HG03175 (cell line): Measurements from ENCODE around the gene SLC35F3.

Source experiments
- ATAC-seq: cut with Tn5 transposase; IDR thresholded peaks from one replicate; pipeline ENCODE4 v1.9.1; 2021; ENCODE audit warnings: mild to moderate bottlenecking, moderate library complexity; ENCODE audit not compliant: unreplicated experiment

SLC35F3 gene

GRCh38 chr1:234216116-234216703 is 311.7 kb downstream of the SLC35F3 start:
- ATAC-seq = no peak

DNA sequence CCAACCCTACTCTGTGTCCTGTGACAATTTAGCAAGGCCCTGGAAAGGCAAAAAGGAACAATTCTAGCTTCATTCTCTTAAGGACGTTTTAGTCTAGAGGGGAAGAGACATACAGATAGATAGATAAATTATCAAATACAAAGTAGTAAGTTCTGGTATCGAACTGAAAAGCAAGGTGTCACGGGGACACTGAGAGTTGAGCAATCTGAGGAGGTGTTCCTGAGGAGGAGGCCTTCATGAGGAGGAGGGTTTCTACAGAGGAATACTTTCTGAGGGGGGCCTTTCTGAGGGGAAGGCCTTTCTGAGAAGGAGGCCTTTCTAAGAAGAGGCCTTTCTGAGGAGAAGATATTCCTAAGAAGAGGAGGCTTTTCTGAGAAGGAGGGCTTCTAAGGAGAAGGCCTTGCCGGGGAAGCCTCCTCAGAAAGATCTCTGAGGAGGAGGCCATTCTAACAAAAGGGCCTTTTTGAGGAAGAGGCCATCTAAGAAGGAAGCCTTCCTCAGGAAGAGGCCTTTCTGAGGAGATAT is 312.9 kb downstream of the SLC35F3 start:
- no peak for ATAC-seq

DNA sequence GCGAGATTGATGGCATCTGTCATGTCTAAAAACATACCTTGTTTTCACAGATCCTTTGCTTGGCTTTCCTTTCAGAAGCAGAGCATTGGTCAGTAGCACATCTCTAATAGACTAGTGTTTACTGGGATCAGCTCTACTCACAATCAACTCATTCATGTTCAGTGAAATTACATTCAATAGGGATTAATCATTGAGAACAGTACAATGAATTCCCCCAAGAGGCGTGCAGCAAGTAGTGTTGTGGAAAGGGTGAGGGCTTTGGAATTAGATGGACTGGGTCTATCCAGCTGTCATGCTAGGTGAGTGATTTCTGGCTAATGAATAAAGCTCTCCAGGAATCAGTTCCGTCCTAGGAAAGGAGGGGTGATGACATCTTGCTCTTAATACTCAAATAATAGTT is 313.6 kb downstream of the SLC35F3 start:
- no peak for ATAC-seq

DNA sequence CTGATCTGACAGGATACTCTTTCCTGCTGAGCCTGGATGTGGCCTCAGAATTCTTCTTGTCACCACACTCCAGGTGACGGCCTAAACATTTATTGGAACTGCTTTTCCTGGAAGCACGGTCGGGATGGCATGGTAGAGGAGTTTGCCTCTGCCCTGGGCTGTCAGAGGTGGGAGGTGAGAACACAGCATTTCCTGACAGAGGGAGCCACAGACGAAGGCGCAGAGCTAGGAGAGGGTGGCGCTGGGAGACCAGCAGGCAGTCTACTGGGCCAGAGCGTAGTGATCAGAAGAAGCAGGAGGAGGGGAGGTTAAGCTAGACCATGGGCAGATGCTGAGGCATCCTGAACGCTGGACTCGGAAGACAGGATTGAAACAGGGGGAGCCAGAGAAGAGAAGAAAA is 315.2 kb downstream of the SLC35F3 start:
- ATAC-seq = no peak

GRCh38 chr1:234221601-234222000 is 317.1 kb downstream of the SLC35F3 start:
- no peak for ATAC-seq

DNA sequence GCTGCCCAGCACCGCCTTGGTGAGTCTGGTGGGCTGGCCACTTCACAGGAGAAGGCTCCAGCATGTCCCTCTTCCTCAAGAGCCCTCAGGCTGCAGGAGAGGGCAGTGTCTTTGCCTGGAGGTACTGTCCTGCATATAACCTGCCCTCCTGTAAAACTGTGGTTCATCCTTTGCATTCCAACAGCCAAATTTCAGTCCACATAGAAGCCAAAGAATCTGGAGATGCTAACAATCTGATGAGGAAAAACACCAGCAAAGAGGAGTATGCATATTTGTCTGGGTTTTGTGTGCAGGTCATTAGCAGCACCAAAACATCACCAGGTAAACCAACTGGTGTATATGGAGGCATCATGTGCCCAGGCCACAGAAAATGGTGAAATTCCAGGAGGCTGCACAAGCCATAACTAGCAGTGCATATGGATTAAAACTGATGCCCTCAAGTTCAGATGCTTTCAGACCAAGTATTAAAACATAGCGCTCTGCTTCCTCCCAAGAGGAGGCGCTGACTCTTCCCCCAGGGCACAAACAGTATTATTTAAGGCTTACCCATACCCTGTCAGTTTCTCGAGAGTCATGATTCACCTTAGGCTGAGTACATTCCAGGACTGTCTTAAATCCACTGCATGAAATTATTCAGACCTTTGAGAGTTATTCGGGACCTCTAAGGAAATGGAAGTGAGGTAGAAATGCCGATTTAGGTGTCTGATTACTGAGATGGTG is 318.2 kb downstream of the SLC35F3 start:
- ATAC-seq = no peak

DNA sequence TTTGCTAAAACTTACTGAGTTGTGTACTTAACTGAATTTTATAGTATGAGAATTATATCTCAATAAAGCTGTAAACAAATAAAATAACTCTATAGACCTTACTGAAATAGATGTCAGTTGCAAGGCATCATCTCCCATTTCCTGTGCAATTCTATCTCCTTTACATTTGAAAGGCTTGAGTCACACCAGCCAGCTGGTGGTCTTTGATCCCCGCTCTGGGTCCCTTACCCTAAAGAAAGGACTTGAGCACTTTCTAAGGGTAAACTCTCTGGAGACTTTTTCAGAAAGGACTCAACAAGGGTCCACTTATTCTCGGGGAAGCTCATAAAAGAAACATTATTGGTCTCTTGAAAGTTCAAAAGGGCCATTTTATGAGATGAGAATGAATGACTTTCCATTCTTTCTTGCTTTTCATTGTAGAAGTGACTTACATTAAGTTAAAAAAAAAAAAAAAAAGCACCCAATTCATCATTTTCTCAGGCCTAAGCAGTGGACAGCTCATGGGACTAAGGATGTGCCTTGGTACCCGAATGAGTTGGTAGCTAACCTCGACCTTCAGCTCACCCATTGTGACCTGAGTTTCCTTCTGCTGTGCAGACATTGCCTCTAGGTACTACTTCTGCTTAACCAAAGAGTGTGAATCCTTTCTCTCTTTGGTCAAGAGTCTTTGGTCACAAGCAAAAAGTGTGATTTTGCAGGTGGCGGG is 321.8 kb downstream of the SLC35F3 start:
- peak; percentile 62 for ATAC-seq

GRCh38 chr1:234226819-234227165 is 322.3 kb downstream of the SLC35F3 start:
- no peak for ATAC-seq

DNA sequence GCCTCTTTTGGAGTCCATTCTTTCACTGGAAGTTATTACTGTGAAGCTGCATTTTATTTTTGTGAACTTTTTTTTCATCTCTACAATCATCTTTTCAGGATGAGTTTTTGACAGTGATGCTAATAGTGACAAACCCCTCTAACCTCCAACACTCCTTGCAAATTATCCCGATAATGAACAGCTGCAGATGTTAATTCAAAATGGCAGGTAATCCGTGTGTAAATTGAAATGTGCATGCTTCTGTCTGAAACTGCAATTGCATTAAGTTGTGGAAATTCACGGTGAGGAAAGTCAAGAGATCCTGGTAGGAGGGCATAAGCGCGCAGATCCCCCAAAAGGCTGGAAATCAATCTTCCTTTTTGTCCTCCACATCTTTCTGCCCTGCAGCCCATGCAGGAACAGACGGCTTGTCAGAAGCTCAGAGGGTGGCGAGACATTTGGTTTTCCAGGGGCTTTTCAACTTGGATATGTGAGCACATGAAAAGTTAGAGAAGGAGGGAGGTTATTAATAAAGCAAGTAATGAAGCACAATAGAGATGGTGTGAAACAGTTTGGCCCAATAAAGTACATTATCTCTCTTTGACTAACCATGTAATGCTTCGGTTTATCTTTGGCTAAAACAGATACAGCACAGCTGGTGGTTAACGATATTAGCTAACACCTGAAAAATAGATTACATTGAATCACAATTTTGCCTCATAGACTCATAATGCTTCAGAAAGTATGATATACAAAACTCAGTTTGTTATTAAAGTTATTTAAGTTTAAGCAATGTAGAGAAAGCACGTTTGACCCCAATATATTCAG is 325.3 kb downstream of the SLC35F3 start:
- no peak for ATAC-seq

DNA sequence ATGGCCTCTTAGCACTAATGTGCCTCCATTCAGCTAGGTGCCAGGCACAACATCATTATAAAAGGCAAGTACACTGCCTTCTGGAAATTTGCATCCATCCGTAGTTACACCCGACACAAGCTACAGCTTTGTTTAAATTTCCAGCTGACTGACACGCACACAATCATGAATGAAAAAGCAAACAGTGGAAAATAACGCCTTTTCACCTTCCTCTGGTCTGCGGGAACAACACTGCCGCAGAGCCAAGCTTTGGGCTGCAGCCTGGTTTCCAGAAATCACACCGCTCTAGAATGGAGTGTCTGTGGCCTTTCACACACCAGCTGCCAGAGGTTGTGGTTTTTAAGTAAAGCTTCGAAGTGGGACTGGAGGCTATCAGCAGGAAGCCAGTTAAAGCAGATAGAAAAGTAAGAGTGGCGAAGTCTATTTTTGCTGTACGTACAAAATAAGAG is 326.0 kb downstream of the SLC35F3 start:
- ATAC-seq = peak; percentile 71

- no peak for ATAC-seq
These were observed 326.8 kb downstream of the SLC35F3 start for GRCh38 chr1:234231061-234231892.

DNA sequence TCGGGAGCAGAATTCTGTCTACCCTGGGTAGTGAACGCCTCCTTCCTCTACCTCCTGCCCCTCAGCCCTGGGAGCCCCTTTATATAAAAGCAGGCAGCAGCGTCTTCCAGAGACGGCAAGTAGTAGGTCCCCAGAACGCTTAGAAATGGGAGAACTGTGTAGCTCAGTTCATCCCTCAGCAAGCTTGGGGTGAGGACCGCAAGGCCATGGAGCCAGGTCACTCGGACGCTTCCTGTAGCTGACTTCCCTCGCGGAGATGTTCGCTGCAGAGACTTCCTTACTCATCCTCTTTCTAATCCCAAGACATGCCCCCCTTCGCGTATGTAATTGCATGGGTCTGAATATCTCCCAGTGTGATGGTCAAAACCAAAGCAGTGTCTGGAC is 327.4 kb downstream of the SLC35F3 start:
- no peak for ATAC-seq

GRCh38 chr1:234234199-234234598 is 329.7 kb downstream of the SLC35F3 start:
- no peak for ATAC-seq

- ATAC-seq = no peak
These were observed 331.0 kb downstream of the SLC35F3 start for GRCh38 chr1:234235434-234235881.

GRCh38 chr1:234237393-234237792 is 332.9 kb downstream of the SLC35F3 start:
- no peak for ATAC-seq

DNA sequence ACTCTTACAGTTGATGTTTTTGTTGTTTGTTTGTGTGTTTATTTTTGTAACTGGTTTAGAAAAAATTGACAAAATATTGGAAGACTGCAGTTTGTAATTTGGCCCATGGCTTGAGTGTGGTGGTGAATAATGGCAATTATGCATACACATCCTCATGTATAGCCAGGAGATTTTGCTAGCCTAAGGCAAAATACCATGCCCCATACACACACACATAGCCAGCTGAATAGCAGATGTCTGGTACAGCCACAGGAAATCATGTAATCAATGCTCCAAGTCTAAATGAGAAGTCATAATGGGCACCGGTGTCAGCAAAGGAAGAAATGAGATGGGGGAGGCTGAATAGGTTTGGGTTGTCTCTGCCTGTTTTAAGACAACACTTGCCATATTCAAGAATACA is 333.6 kb downstream of the SLC35F3 start:
- ATAC-seq = no peak

DNA sequence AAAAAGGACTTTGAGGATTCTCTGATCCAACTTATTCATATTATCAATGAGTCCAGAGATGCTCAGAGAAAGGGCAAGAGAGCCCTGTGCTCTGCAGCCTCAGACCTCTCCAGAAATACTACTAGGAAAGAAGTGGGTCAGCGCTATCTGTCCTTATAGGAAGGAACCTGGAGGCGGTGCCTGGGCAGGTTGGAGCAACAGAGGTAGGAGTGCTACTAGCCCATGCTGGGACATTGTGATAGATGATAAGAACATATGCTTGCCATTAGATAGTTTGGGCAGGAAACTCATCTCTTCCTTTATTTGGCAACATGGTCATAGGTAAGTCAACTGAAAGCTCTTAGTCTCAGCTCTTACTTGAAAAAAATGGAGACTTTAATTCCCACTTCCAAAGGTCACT is 335.0 kb downstream of the SLC35F3 start:
- no peak for ATAC-seq

DNA sequence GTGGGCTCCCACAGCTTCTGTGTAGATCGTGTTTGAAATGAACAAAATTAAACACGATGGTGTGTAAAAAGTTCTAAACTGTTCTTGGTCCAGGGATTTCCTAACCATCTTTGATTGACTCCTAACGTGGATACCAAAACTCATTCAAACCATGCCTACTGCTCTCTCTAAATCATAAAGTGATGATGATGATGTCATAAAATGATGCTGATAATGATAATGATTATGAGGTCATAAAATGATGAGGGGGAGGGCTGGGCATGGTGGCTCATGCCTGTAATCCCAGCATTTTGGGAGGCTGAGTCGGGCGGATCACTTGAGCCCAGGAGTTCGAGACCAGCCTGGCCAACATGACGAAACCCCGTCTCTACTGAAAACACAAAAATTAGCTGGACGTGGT is 335.5 kb downstream of the SLC35F3 start:
- no peak for ATAC-seq

- no peak for ATAC-seq
These were observed 336.2 kb downstream of the SLC35F3 start for GRCh38 chr1:234240680-234241079.

DNA sequence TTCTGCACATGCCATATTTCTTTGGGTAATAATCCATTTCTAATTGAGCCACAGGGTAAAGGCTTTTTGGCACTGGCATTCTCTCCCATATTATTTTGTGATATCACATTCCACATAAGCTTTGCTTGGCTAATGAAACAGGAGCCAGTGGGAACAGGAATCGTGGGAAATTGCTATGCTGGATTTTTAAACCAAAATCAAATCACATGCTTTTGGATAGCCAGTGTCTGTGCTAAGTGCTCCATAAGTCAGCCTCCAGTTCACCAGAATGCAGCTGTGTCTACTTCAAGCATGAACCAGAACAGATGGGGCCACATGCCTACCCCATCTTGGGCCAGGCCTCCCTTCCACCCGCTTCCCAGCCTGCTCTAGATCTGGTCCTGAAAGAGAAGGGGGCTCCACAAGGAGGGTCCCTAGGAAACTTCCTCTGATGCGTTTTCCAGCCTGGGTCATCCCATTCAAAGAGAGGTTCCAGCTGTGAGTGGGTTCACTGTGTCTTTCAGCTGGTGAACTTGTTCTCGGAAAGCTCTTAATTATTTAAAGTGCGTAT is 337.5 kb downstream of the SLC35F3 start:
- ATAC-seq = no peak
